ENCODE measurements around the gene DCC.

Gene DCC, protein sequence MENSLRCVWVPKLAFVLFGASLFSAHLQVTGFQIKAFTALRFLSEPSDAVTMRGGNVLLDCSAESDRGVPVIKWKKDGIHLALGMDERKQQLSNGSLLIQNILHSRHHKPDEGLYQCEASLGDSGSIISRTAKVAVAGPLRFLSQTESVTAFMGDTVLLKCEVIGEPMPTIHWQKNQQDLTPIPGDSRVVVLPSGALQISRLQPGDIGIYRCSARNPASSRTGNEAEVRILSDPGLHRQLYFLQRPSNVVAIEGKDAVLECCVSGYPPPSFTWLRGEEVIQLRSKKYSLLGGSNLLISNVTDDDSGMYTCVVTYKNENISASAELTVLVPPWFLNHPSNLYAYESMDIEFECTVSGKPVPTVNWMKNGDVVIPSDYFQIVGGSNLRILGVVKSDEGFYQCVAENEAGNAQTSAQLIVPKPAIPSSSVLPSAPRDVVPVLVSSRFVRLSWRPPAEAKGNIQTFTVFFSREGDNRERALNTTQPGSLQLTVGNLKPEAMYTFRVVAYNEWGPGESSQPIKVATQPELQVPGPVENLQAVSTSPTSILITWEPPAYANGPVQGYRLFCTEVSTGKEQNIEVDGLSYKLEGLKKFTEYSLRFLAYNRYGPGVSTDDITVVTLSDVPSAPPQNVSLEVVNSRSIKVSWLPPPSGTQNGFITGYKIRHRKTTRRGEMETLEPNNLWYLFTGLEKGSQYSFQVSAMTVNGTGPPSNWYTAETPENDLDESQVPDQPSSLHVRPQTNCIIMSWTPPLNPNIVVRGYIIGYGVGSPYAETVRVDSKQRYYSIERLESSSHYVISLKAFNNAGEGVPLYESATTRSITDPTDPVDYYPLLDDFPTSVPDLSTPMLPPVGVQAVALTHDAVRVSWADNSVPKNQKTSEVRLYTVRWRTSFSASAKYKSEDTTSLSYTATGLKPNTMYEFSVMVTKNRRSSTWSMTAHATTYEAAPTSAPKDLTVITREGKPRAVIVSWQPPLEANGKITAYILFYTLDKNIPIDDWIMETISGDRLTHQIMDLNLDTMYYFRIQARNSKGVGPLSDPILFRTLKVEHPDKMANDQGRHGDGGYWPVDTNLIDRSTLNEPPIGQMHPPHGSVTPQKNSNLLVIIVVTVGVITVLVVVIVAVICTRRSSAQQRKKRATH (N-terminal part only)

DNA sequence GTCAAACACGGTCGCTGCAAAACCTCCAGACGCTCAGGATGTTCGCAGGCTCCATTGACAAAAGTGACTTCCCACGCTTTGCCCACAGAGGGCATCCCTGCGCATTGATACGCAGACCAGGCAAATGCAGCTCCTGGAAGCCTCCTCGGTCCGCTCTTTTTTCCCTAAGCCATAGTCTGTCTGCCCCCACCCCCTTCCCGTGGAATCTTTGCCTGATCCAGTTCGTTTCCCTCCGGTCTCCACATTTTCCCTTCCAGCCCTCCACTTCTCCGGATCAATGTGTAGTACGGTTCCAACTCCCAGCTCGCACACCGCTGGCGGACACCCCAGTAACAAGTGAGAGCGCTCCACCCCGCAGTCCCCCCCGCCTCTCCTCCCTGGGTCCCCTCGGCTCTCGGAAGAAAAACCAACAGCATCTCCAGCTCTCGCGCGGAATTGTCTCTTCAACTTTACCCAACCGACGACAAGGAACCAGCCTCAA lies at the start of gene DCC:
TSS of gene DCC (plus strand) at position 307 of the 481 bp plus-strand sequence. CDS start 591 bp downstream, outside the sequence.
- no peak for DNase-seq

DNA sequence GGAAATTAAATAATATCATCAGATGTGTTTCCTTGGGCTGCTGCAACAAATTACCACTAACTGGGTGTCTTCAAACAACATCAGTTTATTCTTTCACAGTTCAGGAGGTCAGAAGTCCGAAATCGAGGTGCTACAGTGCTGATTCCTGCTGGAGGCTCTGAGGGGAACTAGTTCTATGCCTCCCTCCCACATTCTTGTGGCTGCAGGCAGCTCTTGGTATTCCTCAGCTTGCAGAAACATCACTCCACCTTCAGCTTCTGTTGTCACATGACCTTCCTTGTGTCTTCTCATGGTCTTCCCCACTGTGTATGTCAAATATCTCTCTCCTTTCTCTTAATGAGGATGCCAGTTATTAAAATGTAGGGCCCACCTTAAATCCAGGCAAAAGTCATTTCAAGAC lies 29.3 kb upstream of the DCC start:
- DNase-seq = no peak

DNA sequence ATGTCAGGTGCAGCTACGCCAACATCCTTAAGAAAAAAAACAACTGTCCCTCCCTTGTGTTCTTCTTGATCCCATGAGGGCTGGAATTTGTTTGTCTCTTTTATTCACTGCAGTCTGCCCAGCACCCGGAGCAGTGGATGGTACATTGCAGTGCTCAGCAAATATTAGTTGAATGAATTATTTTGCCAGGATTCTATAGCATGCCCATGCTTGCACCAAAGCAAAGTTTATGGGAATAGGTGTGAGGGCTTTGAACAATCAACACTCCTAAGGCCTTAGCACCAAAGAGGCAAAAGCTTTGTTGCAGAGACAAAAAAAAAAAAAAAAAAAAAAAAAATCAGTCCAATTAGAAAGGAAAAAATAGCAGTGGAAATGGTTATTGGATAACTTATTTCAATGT lies 28.7 kb upstream of the DCC start:
- no peak for DNase-seq

DNA sequence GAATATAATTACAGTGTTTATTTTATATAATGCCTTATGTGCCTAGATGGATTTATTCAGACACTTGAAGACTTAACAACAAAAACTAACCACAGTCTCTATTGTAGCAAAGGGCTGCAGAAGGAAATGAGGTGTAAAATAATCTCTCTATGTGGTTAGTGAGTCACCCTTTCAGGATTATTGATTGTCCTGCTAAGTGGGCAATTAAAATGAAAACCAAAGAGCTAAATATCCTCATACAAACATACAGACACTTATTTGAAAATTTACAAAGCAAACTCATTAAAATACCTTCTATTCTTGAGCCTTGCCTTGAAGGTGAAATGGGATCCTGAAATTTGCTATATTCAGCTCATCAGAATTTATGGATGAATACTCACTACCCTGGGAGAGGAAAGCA lies 27.7 kb upstream of the DCC start:
- DNase-seq = no peak

DNA sequence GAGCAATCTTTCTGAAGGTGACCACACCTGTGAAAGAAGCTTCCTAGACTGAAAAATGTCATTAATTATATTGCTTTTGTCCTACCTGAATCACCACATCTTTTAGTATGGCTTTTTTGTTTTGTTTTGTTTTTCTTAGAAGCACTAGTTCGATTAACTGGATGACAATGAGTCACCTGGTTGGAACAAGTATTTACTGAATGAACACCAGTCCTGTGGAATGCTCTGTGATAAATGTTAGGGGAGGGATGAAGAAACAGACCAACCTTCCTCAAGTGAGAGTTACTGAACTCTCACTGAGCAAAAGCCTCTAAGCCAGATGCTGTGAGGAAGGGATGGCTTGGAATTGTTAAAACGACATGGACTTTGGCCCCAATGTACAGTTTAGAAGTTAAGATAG lies 26.8 kb upstream of the DCC start:
- DNase-seq = no peak

DNA sequence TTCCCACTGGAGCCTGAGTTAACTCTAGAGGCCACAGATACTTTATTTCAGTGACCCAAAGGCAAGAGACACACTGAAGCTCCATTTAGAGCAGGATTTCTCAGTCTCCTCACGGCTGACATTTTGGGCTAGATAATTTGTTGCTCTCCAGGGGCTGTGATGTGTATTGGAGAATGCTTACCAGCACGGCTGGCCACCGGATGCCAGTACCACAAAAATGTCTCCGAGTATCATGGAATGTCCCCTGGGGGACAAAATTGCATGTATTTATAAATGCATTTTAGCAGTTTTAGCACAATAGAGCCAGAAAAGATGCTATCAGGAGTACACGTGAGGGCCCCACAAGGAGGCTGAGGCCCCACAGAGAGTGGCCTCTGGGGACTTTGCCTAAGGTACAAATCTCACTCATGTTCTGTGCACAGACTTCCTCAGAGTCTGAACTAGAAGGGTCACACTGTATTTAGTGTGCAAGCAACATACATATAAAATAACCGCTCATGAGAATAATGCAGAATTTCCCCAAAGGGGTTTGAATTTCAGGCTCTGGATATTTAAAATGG lies 20.5 kb upstream of the DCC start:
- no peak for DNase-seq

DNA sequence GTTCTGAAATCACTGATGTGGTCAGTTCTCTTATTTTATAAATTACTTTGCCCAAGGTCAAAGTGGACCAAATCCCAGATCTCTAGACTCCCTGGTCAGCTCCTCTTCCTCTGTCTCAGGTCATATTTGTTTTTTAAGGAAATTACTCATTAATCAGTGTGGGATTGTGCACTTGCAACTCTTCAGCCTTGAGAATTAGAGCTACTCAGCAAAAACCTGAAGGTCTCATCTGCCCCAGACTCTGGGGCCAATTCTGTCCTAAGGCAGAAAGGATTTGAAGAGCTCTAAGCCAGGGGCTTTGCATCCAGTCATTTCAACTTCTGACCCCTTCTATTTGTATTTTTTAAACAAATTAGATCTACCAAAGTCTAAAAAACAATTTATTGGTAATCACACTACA lies 17.7 kb upstream of the DCC start:
- DNase-seq = no peak

DNA sequence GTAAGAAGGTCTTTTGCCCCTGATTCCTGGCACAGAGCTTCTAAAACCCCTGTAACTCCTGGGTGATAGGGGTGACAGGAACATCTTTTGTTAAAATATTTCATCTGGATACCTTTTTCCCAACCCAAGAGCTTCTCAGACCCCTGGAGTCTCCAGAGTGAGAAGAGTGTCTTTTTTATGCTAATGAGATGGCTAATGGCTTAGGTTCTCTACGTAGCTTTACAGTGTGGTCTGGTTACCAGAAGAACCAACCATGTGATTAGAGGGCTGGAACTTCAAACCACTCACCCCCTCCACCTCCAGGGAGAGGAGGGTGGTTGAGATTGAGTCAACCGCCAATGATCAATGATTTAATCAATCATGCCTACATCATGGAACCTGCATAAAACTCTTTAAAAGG lies 16.2 kb upstream of the DCC start:
- DNase-seq = no peak

DNA sequence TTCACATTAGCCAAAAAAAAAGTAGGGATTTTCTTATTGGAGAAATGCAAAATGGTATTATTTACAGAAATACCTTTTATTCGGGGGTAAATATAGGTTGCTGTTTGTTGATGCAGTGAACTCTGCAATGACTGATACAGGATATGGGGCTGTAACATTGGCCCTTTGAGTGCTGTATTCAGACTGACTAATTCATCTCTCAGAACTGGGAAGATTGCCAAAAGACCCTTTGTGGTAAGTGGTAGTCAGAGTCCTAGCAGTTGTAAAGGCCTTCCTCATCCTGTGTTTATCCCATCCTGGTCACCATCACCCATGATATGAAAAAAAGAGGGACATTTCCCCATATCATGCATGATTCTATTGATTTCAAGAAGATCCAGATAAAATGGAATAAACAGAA lies 14.0 kb upstream of the DCC start:
- DNase-seq = no peak

DNA sequence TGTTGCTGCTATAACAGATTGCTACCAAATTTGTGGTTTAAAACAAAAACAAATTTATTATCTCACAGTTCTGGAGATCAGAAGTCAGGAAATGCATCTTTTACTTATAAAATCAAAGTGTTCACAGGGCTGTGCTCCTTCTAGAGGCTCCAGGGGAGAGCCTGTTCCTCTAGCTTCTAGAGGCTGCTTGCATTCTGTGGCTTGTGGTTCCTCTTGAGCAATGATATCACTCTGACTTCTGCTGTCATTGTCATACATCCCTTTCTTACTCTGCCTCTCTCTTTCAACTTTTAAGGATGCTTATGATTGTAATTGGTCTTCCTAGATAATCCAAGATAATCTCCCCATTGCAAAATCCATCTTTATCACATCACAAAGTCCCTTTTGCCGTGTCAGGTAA lies 6.1 kb upstream of the DCC start:
- no peak for DNase-seq

DNA sequence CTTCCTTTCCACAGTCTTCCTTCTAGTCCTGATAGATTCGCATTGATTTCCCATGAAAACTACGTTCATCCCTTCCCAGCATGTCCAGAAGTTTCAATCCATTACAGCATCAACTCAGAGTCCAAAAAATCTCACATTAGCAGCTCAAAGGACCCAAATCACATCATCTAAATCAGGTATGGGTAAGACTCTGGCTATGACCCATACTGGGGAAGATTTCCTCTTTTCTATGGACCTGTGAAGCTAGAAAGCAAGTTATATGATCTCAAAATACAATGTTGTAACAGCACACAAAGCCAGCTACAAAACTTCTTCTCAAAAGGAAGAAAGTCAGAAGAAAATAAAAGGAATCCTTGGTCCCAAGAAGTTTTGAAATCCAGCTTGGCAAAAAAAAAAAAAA lies 5.7 kb upstream of the DCC start:
- no peak for DNase-seq

DNA sequence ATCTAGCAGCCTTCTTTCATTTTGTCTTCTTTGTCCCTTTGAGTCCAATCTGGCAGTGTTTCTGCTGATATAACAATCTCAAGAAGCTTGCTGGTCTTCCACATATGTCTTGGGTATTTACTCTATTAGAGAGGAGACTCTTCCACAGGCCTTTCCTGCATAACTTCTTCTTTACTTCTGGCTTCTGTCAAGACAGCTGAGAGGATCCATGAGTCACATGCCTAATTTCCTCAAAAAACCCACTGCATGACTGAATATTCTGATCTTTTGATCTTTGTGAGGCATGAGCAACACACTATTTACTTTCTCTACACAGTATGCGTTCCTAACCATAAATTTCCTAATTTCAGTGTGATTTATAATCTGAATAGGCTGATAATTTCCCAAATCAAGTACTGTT lies 5.1 kb upstream of the DCC start:
- DNase-seq = no peak

DNA sequence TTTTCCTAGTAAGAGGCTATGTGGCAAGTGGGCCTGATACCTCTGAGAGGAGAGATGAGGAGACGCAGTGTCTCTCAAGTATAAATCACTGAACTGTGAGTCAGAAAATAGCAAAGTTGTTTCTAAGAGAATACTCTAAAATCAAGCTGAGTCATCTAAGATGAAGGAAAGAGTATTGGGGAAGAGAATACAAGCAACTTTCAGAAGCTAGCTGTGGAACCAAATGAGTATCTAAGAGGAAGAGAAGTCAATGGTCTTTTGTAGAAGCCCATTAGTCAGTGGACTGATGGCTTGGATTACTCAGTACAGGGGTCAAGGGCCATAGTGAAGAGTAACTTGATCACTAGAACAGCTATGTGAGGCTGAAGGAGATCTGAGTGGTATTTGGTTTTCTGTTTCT lies 2.7 kb upstream of the DCC start:
- no peak for DNase-seq

DNA sequence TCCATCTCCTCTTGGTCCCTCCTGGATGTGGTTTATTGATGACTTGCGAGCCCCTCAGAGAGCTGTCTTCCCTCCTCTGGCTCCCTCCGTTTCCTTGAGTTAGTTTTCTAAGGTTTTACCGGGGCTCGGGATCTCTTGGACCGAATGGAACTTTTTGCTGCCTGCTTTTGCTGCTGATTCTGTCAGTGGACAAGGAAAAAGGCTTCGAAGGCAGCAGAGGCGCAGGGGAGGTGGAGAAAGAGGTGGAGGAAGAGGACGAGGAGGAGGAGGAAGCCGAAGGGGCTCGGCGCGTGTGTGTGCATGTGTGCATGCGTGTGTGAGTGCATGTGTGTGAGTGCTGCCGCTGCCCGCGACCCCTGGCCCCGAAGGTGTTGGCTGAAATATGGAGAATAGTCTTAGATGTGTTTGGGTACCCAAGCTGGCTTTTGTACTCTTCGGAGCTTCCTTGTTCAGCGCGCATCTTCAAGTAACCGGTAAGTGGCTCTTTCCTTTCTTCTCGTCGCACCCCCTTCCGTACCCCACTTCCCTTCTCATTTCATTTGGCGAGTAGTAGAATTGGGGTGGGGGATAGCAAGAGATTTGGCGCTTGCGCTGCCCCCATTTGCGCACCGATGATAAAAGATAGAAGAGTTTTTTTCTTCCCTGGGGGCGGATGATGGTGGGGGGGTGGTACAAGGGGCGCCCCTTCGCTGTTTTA lies 557 bp downstream of the DCC start:
- DNase-seq = no peak

DNA sequence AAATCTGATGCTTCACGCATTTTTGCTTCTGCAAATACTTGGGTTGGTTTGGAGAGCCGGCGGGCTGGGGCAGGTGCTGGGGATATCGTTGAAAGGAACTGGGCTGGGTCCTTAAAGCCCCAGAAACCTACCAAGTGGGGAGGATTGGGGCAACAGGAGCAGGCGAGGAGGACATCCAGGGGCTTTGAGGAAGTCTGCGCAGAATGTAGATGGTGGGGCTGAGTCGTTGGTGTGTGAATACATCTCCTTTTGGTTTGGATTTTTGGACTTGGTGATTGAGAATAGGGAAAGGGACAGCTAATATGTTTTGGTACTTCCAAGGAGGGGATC lies 1.1 kb downstream of the DCC start:
- no peak for DNase-seq

DNA sequence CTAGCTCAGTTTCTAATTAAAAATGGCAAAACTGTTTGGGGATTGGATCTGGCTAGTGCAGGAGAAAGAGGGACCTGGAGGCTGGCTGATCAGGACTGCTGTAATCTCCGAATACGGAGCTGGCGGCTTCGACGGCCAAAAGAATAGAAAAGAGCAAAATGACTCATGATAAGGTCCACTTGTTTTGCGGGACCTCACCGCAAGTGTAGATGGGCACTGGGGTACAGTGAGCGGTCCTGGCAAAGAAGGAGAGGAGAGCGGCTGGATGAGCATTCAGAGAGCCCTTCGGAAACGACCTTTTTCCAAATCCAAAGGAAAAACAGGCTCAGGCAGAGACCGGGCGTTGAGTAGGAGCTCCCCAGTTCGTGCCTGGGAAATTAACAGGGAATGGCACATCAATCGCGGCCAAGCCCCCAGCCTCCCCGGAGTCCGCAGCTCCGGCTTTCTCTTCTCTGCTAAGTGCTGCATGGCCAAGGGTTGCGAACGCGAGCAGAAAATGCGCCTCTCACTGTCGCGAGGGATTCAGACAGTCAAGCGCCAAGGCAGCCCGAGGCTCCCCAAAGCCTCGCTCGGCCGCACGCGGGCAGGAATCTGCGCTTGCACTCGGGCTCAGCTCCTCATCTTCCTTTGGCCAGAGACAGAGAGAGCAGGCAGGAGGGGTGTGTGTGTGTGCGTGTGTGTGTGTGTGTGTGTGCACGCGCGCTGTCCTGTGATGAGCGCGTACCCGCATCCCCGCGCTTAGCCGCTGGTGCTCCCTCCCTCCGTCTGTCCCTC lies 1.8 kb downstream of the DCC start:
- no peak for DNase-seq

DNA sequence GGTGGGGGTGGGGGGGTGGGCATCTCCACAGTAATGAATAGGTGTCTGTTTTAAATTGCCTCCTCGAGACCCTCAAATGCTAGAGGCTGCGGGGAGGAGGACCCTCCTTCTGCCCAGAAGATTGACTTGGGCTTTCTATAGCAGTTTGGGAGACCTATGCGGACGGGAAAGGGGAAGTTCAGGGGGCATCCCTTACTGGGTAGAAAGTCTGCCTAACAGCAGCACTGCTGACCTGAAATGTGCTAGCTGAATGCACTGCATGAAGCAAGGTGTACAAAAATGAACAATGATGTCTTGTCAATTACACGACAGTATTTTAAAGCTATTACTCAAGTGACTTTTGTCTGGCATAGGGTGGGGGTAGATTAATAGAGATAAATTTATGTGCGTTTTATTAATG lies 2.5 kb downstream of the DCC start:
- DNase-seq = no peak

DNA sequence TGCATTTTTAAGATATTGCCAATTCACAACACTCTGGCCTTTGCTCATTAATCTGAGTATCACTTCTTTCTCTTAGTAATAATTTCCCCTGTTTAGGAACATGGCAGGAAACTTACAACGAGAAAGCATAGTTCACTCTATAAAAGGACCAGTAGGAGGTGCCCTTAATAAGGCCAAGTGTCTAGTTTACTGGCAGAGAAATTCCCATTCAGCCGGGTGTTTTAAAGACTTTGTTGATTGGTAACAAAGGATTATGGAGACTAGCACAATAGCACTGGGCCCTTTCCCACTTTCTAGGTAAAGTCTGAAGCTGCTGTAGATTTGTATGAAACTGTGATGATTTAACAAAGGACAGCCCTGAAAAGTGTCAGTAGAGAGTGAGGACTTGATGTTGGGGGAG lies 3.1 kb downstream of the DCC start:
- DNase-seq = no peak

DNA sequence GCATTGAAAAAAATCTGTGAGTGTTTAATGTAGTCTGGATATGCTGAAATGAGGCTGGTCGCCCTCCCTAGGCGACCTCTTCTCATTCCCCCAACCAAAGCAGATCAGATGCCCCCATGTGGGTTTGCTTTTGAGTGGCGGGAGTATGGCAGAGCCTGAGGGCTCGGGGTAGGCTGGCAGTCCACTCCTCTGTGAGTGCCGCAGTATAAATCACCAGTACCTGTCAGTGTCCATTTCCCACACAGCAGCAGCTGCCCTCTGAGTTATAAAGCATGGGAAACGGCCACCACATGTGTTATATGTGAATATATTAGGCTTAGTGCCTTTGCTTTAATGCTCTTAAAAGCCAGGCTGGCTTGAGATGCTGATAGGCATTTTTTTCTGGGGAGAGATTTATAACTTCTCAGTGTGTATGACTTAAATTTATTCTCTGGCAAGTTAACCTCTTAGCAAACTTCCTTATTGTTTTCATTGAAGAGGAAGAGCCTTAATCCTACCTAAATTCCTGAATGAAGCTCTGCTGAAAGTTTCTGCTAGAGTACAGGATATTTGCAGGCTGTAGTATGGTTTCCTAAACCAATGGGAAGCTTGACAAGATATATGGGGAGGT lies 3.8 kb downstream of the DCC start:
- DNase-seq = no peak

DNA sequence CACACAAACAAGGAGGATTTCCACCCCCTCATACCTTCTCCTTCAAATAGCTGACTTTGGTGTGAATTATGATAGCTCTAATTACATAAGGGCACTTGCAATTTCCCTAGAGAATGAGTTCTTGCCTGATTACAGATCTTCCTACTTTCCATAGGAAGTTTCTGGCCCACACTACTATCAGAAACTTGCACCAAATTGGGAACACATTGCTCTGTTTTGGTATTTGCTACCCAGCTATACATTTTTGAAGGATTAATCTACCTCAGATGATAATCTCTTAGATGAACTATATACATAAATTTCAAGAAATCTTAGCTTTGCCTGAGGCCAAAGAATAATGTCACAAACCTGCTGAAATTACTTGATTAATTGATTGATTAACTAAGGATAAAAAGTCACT lies 4.9 kb downstream of the DCC start:
- no peak for DNase-seq

DNA sequence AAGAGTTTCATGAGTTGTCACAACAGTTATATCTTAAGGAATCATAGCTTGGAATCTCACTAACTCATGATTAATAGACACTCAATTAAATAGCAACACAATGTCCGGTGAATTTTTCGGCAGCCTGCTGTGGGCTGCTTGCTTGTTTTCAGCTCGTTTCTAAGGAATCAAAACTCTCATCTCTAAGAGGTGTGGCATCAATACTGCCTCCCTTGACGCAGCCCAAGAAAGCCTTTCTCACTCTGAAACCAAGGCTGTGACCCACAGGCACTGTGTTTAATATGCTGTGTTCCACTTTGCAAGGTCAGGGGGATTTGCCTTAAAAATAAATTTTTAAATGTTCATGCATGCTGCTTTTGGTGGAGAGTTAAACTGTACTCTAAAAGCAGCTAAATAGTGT lies 5.4 kb downstream of the DCC start:
- no peak for DNase-seq

DNA sequence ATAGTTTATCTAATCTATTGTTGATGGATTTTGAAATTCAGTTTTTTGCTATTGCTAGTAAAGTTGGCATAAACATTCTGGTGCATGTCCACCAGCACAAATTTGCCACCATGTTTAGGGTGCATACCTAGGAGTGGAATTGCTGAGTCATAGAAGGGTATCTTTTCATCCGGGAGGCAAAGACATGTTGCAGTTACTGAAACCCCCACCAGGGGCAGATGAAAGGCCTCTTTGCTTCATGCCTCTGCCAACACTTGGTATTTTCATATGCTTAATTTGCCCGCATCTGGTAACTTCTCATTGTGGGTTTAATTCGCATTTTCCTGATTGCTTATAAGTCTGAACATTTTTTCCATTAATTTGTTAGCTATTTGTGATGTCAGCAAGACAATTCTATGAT lies 8.2 kb downstream of the DCC start:
- no peak for DNase-seq
